ENCODE results near the gene AHI1. TPM values are rescaled to one million over a fixed set of nuclear protein-coding genes. Genes with fewer than 3 reads are reported as not detected.

The AHI1 gene
- total RNA-seq, 1 donor from 2014 or later: 9.3 TPM

DNA sequence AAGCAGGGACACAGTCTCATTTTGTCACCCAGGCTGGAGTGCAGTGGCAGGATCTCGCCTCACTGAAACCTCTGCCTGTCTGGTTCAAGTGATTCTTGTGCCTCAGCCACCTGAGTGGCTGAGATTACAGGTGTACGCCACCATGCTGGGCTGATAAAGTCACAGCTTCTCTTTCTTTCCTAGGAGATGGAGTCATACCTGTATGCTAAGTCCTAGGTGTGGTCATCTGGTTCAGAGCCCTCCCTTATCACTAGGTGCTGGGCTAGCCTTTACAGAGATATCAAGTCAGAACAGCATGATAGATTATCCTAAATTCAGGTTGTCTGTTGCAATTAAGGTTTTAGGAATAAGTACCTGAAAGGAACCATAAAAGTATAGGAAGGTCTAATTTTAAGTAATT, 86.7 kb downstream of the AHI1 start:
- no peaks in the 10 kb centered on the region for H3K4me1 ChIP-seq
- no peaks in the 10 kb centered on the region for H3K9me3 ChIP-seq (replicated peaks)
- no peak for TF ChIP-seq CTCF (IDR thresholded peaks at IDR 0.05; ENCODE audit: borderline replicate concordance)
- intact Hi-C loops (cut with micrococcal nuclease): no loop called here
- no peak overlapping the region for H3K4me3 ChIP-seq
- peaks cover 35% of the 10 kb centered on the region for H3K36me3 ChIP-seq
- H3K27ac ChIP-seq (replicated peaks): no peak overlapping the region
- H3K27me3 ChIP-seq (ENCODE audit: low read depth): no peaks in the 10 kb centered on the region
- DNase-seq: no peak

GRCh38 chr6:135403584-135403983, 94.0 kb downstream of the AHI1 start:
- Histone ChIP-seq H3K4me1 (no peaks in the 10 kb centered on the region), H3K27me3 (ENCODE audit: low read depth) (no peaks in the 10 kb centered on the region), H3K36me3 (peaks cover 28% of the 10 kb centered on the region), H3K27ac (replicated peaks) (no peak overlapping the region), H3K4me3 (no peak overlapping the region), H3K9me3 (replicated peaks) (no peaks in the 10 kb centered on the region)
- DNase-seq: no peak
- no peak for TF ChIP-seq CTCF (IDR thresholded peaks at IDR 0.05; ENCODE audit: borderline replicate concordance)
- intact Hi-C loops (cut with micrococcal nuclease): no loop called here

DNA sequence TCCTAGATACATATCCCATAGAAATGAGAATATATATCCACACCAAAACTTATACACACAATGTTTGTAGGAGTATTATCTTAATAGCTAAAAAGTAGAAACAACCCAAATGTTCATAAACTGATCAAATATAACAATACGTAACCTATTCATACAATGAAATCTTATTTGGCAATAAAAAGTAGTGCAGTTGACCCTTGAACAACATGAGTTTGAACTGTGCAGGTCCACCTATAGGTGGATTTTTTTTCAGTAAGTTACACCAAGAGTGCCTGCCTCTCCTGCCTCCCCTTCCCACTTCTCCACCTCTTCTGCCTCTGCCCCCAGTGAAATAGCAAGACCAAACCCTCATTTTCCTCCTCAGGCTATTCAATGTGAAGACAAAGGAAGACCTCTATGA, 95.2 kb downstream of the AHI1 start:
- no peak for TF ChIP-seq CTCF (IDR thresholded peaks at IDR 0.05; ENCODE audit: borderline replicate concordance)
- peaks cover 22% of the 10 kb centered on the region for H3K36me3 ChIP-seq
- no peak overlapping the region for H3K27ac ChIP-seq (replicated peaks)

DNA sequence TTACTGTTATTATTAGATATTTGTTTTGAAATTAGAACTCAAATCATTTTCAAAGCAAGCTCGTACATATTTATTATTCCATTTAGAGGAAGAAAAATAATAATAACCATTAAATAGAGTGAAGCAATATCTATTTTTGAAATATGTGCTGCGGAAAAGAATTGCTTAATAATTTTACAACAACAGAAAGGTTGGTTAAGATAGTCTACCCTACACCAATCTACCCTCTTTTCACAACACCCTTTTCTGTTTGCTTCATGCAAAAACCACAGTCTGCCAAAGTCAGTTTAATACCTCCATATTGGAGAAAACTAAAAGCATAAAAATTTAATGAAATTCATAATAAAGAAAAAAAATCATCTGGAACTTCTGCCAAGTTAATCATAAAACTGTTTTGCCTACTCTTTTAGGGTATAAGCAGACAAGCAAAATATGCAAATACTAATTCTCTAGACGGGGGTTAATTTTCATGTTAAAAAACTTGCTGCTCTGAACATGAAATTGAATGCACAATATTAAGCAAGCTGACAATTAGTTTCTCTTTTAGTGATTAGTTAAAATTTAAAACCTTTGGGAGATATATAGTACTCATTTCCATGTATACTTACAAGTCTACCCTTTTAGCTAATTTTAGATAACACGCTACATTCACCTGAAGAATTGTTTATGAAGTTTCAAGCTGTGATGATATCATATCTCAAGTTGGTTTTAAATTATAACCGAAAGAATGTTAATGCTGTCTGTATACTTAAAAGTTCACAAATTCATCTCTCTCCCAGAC, 100.2 kb downstream of the AHI1 start:
- no peak for DNase-seq
- no peak for TF ChIP-seq CTCF (IDR thresholded peaks at IDR 0.05; ENCODE audit: borderline replicate concordance)
- Histone ChIP-seq H3K4me3 (no peak overlapping the region), H3K9me3 (replicated peaks) (no peaks in the 10 kb centered on the region), H3K4me1 (peaks cover 4% of the 10 kb centered on the region), H3K36me3 (no peaks in the 10 kb centered on the region), H3K27me3 (ENCODE audit: low read depth) (no peaks in the 10 kb centered on the region), H3K27ac (replicated peaks) (no peak overlapping the region)
- intact Hi-C loops (cut with micrococcal nuclease): no loop called here

More for the DNA sequence above, 95.2 kb downstream of the AHI1 start:
- DNase-seq: no peak
- Histone ChIP-seq H3K4me1 (no peaks in the 10 kb centered on the region), H3K4me3 (no peak overlapping the region), H3K27me3 (ENCODE audit: low read depth) (no peaks in the 10 kb centered on the region), H3K9me3 (replicated peaks) (no peaks in the 10 kb centered on the region)
- intact Hi-C loops (cut with micrococcal nuclease): no loop called here

GRCh38 chr6:135395136-135395535, 102.4 kb downstream of the AHI1 start:
- Histone ChIP-seq H3K27me3 (ENCODE audit: low read depth) (no peaks in the 10 kb centered on the region), H3K4me1 (peaks cover 4% of the 10 kb centered on the region), H3K36me3 (no peaks in the 10 kb centered on the region), H3K4me3 (no peak overlapping the region), H3K9me3 (replicated peaks) (no peaks in the 10 kb centered on the region), H3K27ac (replicated peaks) (no peak overlapping the region)
- no peak for TF ChIP-seq CTCF (IDR thresholded peaks at IDR 0.05; ENCODE audit: borderline replicate concordance)
- no peak for DNase-seq
- intact Hi-C loops (cut with micrococcal nuclease): no loop called here

Data from left ventricle myocardium inferior (tissue), 1 donor.